HepG2 (cell line): ENCODE data around the gene COL27A1. TPM values are rescaled to one million over a fixed set of nuclear protein-coding genes. Genes with fewer than 3 reads are reported as not detected.

Experiments
- ATAC-seq: fragments of 200-7000 bp; cut with Tn5 transposase; 3 replicates; pipeline ENCODE4 v1.9.1; 2020; ENCODE audit warnings: mild to moderate bottlenecking, moderate library complexity
- BruUV-seq: library from RNA; stranded (reverse); fragments of 400-500 nt; replicated peaks from 2 replicates; lab custom pipeline; 2021; lab: Mats Ljungman, UMichigan
- CTCF ChIA-PET: fragments of 300-600 bp; formaldehyde crosslinking; extraction: SDS; loops from one replicate; lab custom pipeline; 2021; ENCODE audit warnings: low total read pairs, inconsistent platforms, low intra/inter-chr PET ratio; lab: Yijun Ruan, JAX
- POLR2A ChIA-PET: fragments of 350-600 bp; sonication (Branson Sonifier 250); formaldehyde crosslinking; loops from one replicate; lab custom pipeline; 2020; ENCODE audit warnings: antibody characterized with exemption, inconsistent platforms; lab: Yijun Ruan, JAX
- DNase-seq: peaks from one replicate; pipeline ENCODE4 v3.0.0-alpha.2; 2015; ENCODE audit warnings: low spot score
- FAIRE-seq: peaks from 3 replicates; lab custom pipeline; 2011; peaks lifted over from hg19 to GRCh38; lab: Jason Lieb, UNC
- H2AFZ ChIP-seq: one replicate; pipeline ENCODE4 v1.6.1; 2011; ENCODE audit warnings: low read length, inconsistent platforms
- H3K27ac ChIP-seq: fragments of 300-600 bp; 3 replicates; pipeline ENCODE4 v1.8.0; 2011; ENCODE audit warnings: mixed run types, mild to moderate bottlenecking, mixed read lengths, low read length, inconsistent platforms; ENCODE audit not compliant: insufficient read depth; ENCODE audit errors: extremely low read length
- H3K27me3 ChIP-seq, 2 experiments: fragments of 200-600 bp in 1 of 2; 2 replicates in 1 of 2; 3 replicates in 1 of 2; pipeline versions ENCODE4 v1.6.0 to v1.8.0; 2011; ENCODE audit warnings: low read length in 2 of 2, mild to moderate bottlenecking in 2 of 2, moderate library complexity in 2 of 2, inconsistent platforms in 1 of 2; ENCODE audit not compliant: insufficient read depth in 2 of 2, control insufficient read depth in 1 of 2
- H3K36me3 ChIP-seq, 2 experiments: fragments of 200-600 bp in 1 of 2; replicated peaks in 1 of 2; 2 replicates in 1 of 2; 3 replicates in 1 of 2; pipeline versions ENCODE4 v1.5.1 to v1.8.0; 2011; ENCODE audit warnings: low read length in 2 of 2, inconsistent platforms in 1 of 2; ENCODE audit not compliant: insufficient read depth in 2 of 2, control insufficient read depth in 1 of 2
- H3K4me1 ChIP-seq: 2 replicates; pipeline ENCODE4 v1.5.1; 2012; ENCODE audit warnings: low read length, inconsistent platforms; ENCODE audit not compliant: insufficient read depth
- H3K4me2 ChIP-seq: 2 replicates; pipeline ENCODE4 v1.6.0; 2011; ENCODE audit warnings: low read depth, low read length, inconsistent platforms
- H3K4me3 ChIP-seq, 3 experiments: fragments of 200-600 bp in 1 of 3; sonication (generic), shearing (Covaris generic) in 1 of 3; replicated peaks in 1 of 3; 2 replicates each; pipeline ENCODE4 v1.5.1; 2011 to 2016; ENCODE audit warnings: low read length in 3 of 3, inconsistent platforms in 2 of 3, low read depth in 2 of 3, mild to moderate bottlenecking in 2 of 3, control low read depth in 1 of 3, mixed read lengths in 1 of 3; ENCODE audit not compliant: insufficient read depth in 1 of 3
- H3K79me2 ChIP-seq: one replicate; pipeline ENCODE4 v1.6.1; 2011; ENCODE audit warnings: low read length, inconsistent platforms; ENCODE audit not compliant: insufficient read depth
- H3K9ac ChIP-seq: 2 replicates; pipeline ENCODE4 v1.6.0; 2011; ENCODE audit warnings: mild to moderate bottlenecking, low read depth, low read length, inconsistent platforms; ENCODE audit not compliant: insufficient read depth
- H3K9me3 ChIP-seq: 2 replicates; pipeline ENCODE4 v1.5.1; 2012; ENCODE audit warnings: mild to moderate bottlenecking, low read length
- H4K20me1 ChIP-seq: 2 replicates; pipeline ENCODE4 v1.6.0; 2011; ENCODE audit warnings: inconsistent platforms, mild to moderate bottlenecking, low read length, moderate library complexity; ENCODE audit not compliant: insufficient read depth
- ARNTL ChIP-seq: sonication (generic); formaldehyde crosslinking; IDR thresholded peaks from 2 replicates; pipeline ENCODE4 v1.4.0; 2020; ENCODE audit warnings: mild to moderate bottlenecking, missing genetic modification reagents
- HNRNPUL1 ChIP-seq: fragments of 200-400 bp; formaldehyde crosslinking; IDR thresholded peaks from 2 replicates; pipeline ENCODE4 v1.6.1; 2017; ENCODE audit warnings: low read depth, mild to moderate bottlenecking, low read length, moderate library complexity
- KDM6A ChIP-seq: IDR thresholded peaks from 2 replicates; pipeline ENCODE4 v1.6.1; 2016; ENCODE audit warnings: low read depth
- NR1H2 ChIP-seq: sonication (generic); formaldehyde crosslinking; IDR thresholded peaks from 2 replicates; pipeline ENCODE4 v1.8.1; 2022; ENCODE audit warnings: low read depth, missing genetic modification reagents, borderline replicate concordance
- RARA ChIP-seq: IDR thresholded peaks from 2 replicates; pipeline ENCODE4 v1.6.1; 2016; ENCODE audit warnings: missing genetic modification reagents, missing compliant biosample characterization
- RXRB ChIP-seq: IDR thresholded peaks from 2 replicates; pipeline ENCODE4 v1.6.1; 2016; ENCODE audit warnings: borderline replicate concordance, missing genetic modification reagents, missing compliant biosample characterization
- ZMYM4 ChIP-seq: sonication (generic); formaldehyde crosslinking; IDR thresholded peaks from 2 replicates; pipeline ENCODE4 v1.8.1; 2023; ENCODE audit warnings: mild to moderate bottlenecking, missing genetic modification reagents
- ZNF614 ChIP-seq: IDR thresholded peaks from 2 replicates; pipeline ENCODE4 v1.6.1; 2018; ENCODE audit warnings: missing biosample characterization, missing genetic modification reagents, inconsistent platforms, borderline replicate concordance
- ZNF761 ChIP-seq: sonication (generic); formaldehyde crosslinking; conservative IDR thresholded peaks from 2 replicates; pipeline ENCODE4 v1.4.0; 2020; ENCODE audit warnings: mild to moderate bottlenecking, missing genetic modification reagents
- WGBS: methylation state at CpG from one replicate; pipeline ENCODE4 v1.1.6; 2017; ENCODE audit warnings: low lambda C conversion rate; 5-methylcytosine and 5-hydroxymethylcytosine counted together
- in situ Hi-C: cut with HindIII; loops from 2 replicates; pipeline ENCODE4 v1.10.0; 2017; ENCODE audit warnings: low pct_unique_long_range_greater_than_20kb; ENCODE audit not compliant: extremely low pct_ligation_motif_present
- intact Hi-C: fragments of 100-400 bp; cut with micrococcal nuclease; formaldehyde crosslinking; loops from one replicate; pipeline ENCODE4 v1.10.0; 2022; ENCODE audit not compliant: unreplicated experiment
- polyA plus RNA-seq, 8 experiments: library from polyadenylated mRNA; depleted of rRNA in 3 of 8; stranded (reverse) in 7 of 8; unstranded in 1 of 8; fragments of >200 nt; fragmentation: Illumina TruSeq in 4 of 8; extraction: Trizol in 4 of 8; gene quantifications; 2 replicates each; pipeline versions ENCODE4 v1.2.1 to v1.2.3, GENCODE V29; 2011 to 2016; ENCODE audit warnings: low read depth in 4 of 8, missing spikeins in 1 of 8, mixed read lengths in 1 of 8; ENCODE audit not compliant: insufficient read depth in 1 of 8
- total RNA-seq, 5 experiments: library from RNA; depleted of rRNA; stranded (reverse); fragments of >200 nt; fragmentation: Illumina TruSeq; extraction: Trizol; gene quantifications; 2 replicates each; pipeline ENCODE4 v1.2.3, GENCODE V29; 2016; ENCODE audit warnings: low read depth in 1 of 5
- TF ChIP-seq, protein P1 (sequence below): sonication (generic); formaldehyde crosslinking; IDR thresholded peaks from 2 replicates; pipeline ENCODE4 v1.4.0; 2020; ENCODE audit warnings: missing genetic modification reagents, low read depth, mild to moderate bottlenecking, borderline replicate concordance

Gene COL27A1
- total and polyA plus RNA-seq, 2 of the 13 experiments (the other 11 are each of a cell fraction or from before 2014, with no cell fraction given) = 71.3 to 89.1 TPM

GRCh38 chr9:114350636-114351401, 195.5 kb downstream of the COL27A1 start:
- ChIA-PET POLR2A (no interaction called here), CTCF (no interaction called here)
- no TSS peak for BruUV-seq
- Histone ChIP-seq H3K27ac (no peak overlapping the region), H3K4me1 (peaks cover 15% of the 10 kb centered on the region), H3K36me3 (peaks cover 8 to 23% of the 10 kb centered on the region in 2 experiments; a peak in 4 of 5 replicates), H3K79me2 (no peaks in the 10 kb centered on the region), H3K9me3 (no peaks in the 10 kb centered on the region), H3K27me3 (no peaks in the 10 kb centered on the region), H4K20me1 (no peaks in the 10 kb centered on the region), H3K4me3 (no peak overlapping the region), H2AFZ (no peak overlapping the region), H3K4me2 (no peak overlapping the region), H3K9ac (no peak overlapping the region)
- in situ Hi-C loops = no loop called here
- 91% methylated on average over 16 of the region's 16 CpGs for WGBS
- TF ChIP-seq HNRNPUL1 = no peak
- 0 out of 2 replicates have a peak, but pooled peaks have one; percentile 27 for TF ChIP-seq RXRB (CRISPR knock-in tag)
- TF ChIP-seq RARA (CRISPR knock-in tag) = peak; percentile 60; the same call in 1 of the 2 replicates
- no peak for DNase-seq
- no peak for ATAC-seq
- FAIRE-seq = no peak
- intact Hi-C loops = no loop called here

GRCh38 chr9:114351932-114352331, 196.6 kb downstream of the COL27A1 start:
- CTCF ChIA-PET = no interaction called here
- in situ Hi-C loops = no loop called here
- Histone ChIP-seq H3K4me2 (no peak overlapping the region), H4K20me1 (no peaks in the 10 kb centered on the region), H3K36me3 (peaks cover 2 to 16% of the 10 kb centered on the region in 2 experiments; a peak in 4 of 5 replicates), H3K79me2 (no peaks in the 10 kb centered on the region), H2AFZ (no peak overlapping the region), H3K9ac (no peak overlapping the region), H3K27me3 (no peaks in the 10 kb centered on the region), H3K27ac (no peak overlapping the region), H3K4me3 (no peak overlapping the region), H3K4me1 (peaks cover 15% of the 10 kb centered on the region), H3K9me3 (no peaks in the 10 kb centered on the region)
- WGBS = 94% methylated on average over 4 of the region's 4 CpGs
- POLR2A ChIA-PET = no interaction called here
- BruUV-seq = no TSS peak
- TF ChIP-seq ZMYM4 (CRISPR knock-in tag) (no peak), ARNTL (no peak), ZNF761 (CRISPR knock-in tag) (no peak), KDM6A (no peak), NR1H2 (CRISPR knock-in tag) (no peak), ZNF614 (no peak)
- TF ChIP-seq, protein P1, sequence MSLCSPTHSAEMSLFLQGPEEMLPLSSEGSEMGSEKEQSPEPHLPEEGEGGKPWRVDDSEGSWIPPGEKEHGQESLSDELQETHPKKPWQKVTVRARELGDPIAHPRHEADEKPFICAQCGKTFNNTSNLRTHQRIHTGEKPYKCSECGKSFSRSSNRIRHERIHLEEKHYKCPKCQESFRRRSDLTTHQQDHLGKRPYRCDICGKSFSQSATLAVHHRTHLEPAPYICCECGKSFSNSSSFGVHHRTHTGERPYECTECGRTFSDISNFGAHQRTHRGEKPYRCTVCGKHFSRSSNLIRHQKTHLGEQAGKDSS (CRISPR knock-in tag) = no peak
- DNase-seq (no peak), ATAC-seq (no peak), FAIRE-seq (no peak)
- intact Hi-C loops = no loop called here
